GM12864 (cell line): ENCODE data around the gene MAPRE2.

Source experiments
- DNase-seq: peaks from one replicate; pipeline ENCODE4 v3.0.0-alpha.2; 2011; ENCODE audit warnings: low read depth
- H3K4me3 ChIP-seq: 2 replicates; pipeline ENCODE4 v1.5.1; 2011; ENCODE audit warnings: mild to moderate bottlenecking, low read depth, low read length, control low read depth
- CTCF ChIP-seq: IDR thresholded peaks from 2 replicates; pipeline ENCODE4 v1.5.1; 2011; ENCODE audit warnings: low read depth, mild to moderate bottlenecking, moderate library complexity, low read length, control low read depth, inconsistent platforms; ENCODE audit errors: missing control alignments

Gene MAPRE2

GRCh38 chr18:35190948-35191697 lies 149.9 kb downstream of the MAPRE2 start:
- TF ChIP-seq CTCF: no peak
- no peak for DNase-seq
- H3K4me3 ChIP-seq: no peak overlapping the region

GRCh38 chr18:35191698-35192025 lies 150.4 kb downstream of the MAPRE2 start:
- DNase-seq: no peak
- TF ChIP-seq CTCF: no peak
- H3K4me3 ChIP-seq: no peak overlapping the region

- DNase-seq: no peak
- no peak overlapping the region for H3K4me3 ChIP-seq
- TF ChIP-seq CTCF: no peak
Measured at GRCh38 chr18:35192415-35192814, 151.2 kb downstream of the MAPRE2 start.
